SK-N-MC (cell line): ENCODE data around the gene TRAF5.
"Not testable (repeated sequence)": the region's sequence is repeated elsewhere in the genome, so short reads cannot be mapped to it uniquely, and the experiment has no call there.

Experiments
- DNase-seq: peaks from one replicate; pipeline ENCODE4 v3.0.0-alpha.2; 2011; ENCODE audit warnings: low read depth, low spot score
- H3K27ac ChIP-seq: fragments of 200-600 bp; sonication (generic); 2 replicates; pipeline ENCODE4 v1.5.1; 2016; ENCODE audit warnings: mixed run types
- H3K36me3 ChIP-seq: fragments of 200-600 bp; sonication (generic); 2 replicates; pipeline ENCODE4 v1.6.1; 2017; ENCODE audit warnings: antibody characterized with exemption, low read length, mixed read lengths; ENCODE audit not compliant: insufficient read depth
- H3K4me3 ChIP-seq: fragments of 200-600 bp; sonication (generic); 2 replicates; pipeline ENCODE4 v1.5.1; 2016
- H3K9ac ChIP-seq: fragments of 200-600 bp; sonication (generic); 2 replicates; pipeline ENCODE4 v1.8.0; 2017; ENCODE audit warnings: mixed run types, mixed read lengths; ENCODE audit not compliant: insufficient read length
- H3K9me3 ChIP-seq: fragments of 200-600 bp; sonication (generic); 2 replicates; pipeline ENCODE4 v1.6.1; 2017; ENCODE audit warnings: low read depth, mild to moderate bottlenecking, antibody characterized with exemption, low read length, moderate library complexity, mixed read lengths
- EZH2 ChIP-seq: fragments of 200-600 bp; sonication (generic); IDR thresholded peaks from one replicate; pipeline ENCODE4 v1.6.1; 2017; ENCODE audit warnings: antibody characterized with exemption
- FOXP2 ChIP-seq: optimal IDR thresholded peaks from 2 replicates; pipeline ENCODE3; 2011; ENCODE audit warnings: mild to moderate bottlenecking, moderate library complexity; ENCODE audit not compliant: insufficient read depth; ENCODE audit errors: extremely low read length, control extremely low read depth
- POLR2AphosphoS5 ChIP-seq: IDR thresholded peaks from 2 replicates; pipeline ENCODE4 v1.6.1; 2012; ENCODE audit warnings: mild to moderate bottlenecking, low read depth, low read length, borderline replicate concordance

Gene TRAF5

GRCh38 chr1:211347077-211347844, 20.6 kb downstream of the TRAF5 start:
- H3K27ac ChIP-seq = no peak overlapping the region
- no peak overlapping the region for H3K4me3 ChIP-seq
- no peak for DNase-seq
- TF ChIP-seq FOXP2 (no peak), POLR2AphosphoS5 (no peak), EZH2 (no peak)
- no peaks in the 10 kb centered on the region for H3K36me3 ChIP-seq
- H3K9ac ChIP-seq = no peak overlapping the region
- H3K9me3 ChIP-seq = no peaks in the 10 kb centered on the region

- Histone ChIP-seq H3K9me3 (no peaks in the 10 kb centered on the region; the same call in 1 of the 2 replicates), H3K4me3 (no peak overlapping the region), H3K27ac (no peak overlapping the region), H3K9ac (no peak overlapping the region), H3K36me3 (no peaks in the 10 kb centered on the region)
- no peak for DNase-seq
- TF ChIP-seq POLR2AphosphoS5 = no peak
- no peak for TF ChIP-seq EZH2
- no peak for TF ChIP-seq FOXP2
Observed at GRCh38 chr1:211348547-211348946, 21.9 kb downstream of the TRAF5 start.

GRCh38 chr1:211349741-211350140, 23.1 kb downstream of the TRAF5 start:
- no peak overlapping the region for H3K4me3 ChIP-seq
- no peaks in the 10 kb centered on the region for H3K36me3 ChIP-seq
- TF ChIP-seq EZH2 = no peak
- no peak for TF ChIP-seq POLR2AphosphoS5
- no peak for TF ChIP-seq FOXP2
- no peaks in the 10 kb centered on the region; the same call in 1 of the 2 replicates for H3K9me3 ChIP-seq
- DNase-seq = no peak
- no peak overlapping the region for H3K9ac ChIP-seq
- no peak overlapping the region for H3K27ac ChIP-seq

- H3K27ac ChIP-seq, H3K4me3 ChIP-seq, H3K9ac ChIP-seq, H3K9me3 ChIP-seq, H3K36me3 ChIP-seq, DNase-seq: not testable (repeated sequence)
Observed at GRCh38 chr1:211352055-211352454, 25.4 kb downstream of the TRAF5 start.

- no peaks in the 10 kb centered on the region; the same call in 1 of the 2 replicates for H3K9me3 ChIP-seq
- TF ChIP-seq FOXP2 (no peak), POLR2AphosphoS5 (no peak), EZH2 (no peak)
- no peaks in the 10 kb centered on the region for H3K36me3 ChIP-seq
- H3K9ac ChIP-seq = no peak overlapping the region
- no peak overlapping the region for H3K4me3 ChIP-seq
- no peak overlapping the region for H3K27ac ChIP-seq
- DNase-seq = no peak
Observed at GRCh38 chr1:211352465-211352864, 25.8 kb downstream of the TRAF5 start.

- no peak for DNase-seq
Observed at GRCh38 chr1:211352985-211353515, 26.4 kb downstream of the TRAF5 start.

GRCh38 chr1:211353562-211354212, 27.1 kb downstream of the TRAF5 start:
- no peak for TF ChIP-seq EZH2
- TF ChIP-seq POLR2AphosphoS5 = no peak
- TF ChIP-seq FOXP2 = no peak
- no peak overlapping the region for H3K27ac ChIP-seq
- no peaks in the 10 kb centered on the region for H3K36me3 ChIP-seq
- H3K9me3 ChIP-seq = no peaks in the 10 kb centered on the region; the same call in 1 of the 2 replicates
- no peak overlapping the region for H3K9ac ChIP-seq
- DNase-seq = no peak
- H3K4me3 ChIP-seq = no peak overlapping the region

More at GRCh38 chr1:211352985-211353515, 26.4 kb downstream of the TRAF5 start:
- Histone ChIP-seq H3K27ac (no peak overlapping the region), H3K9ac (no peak overlapping the region), H3K9me3 (no peaks in the 10 kb centered on the region; the same call in 1 of the 2 replicates), H3K4me3 (no peak overlapping the region), H3K36me3 (no peaks in the 10 kb centered on the region)
- no peak for TF ChIP-seq FOXP2

GRCh38 chr1:211355873-211356272, 29.2 kb downstream of the TRAF5 start:
- H3K9me3 ChIP-seq = no peaks in the 10 kb centered on the region; the same call in 1 of the 2 replicates
- no peak for TF ChIP-seq EZH2
- TF ChIP-seq POLR2AphosphoS5 = no peak
- TF ChIP-seq FOXP2 = no peak
- no peak overlapping the region for H3K9ac ChIP-seq
- H3K36me3 ChIP-seq = no peaks in the 10 kb centered on the region
- H3K4me3 ChIP-seq = no peak overlapping the region
- no peak for DNase-seq
- no peak overlapping the region for H3K27ac ChIP-seq
